LNCaP clone FGC (cell line): ENCODE measurements around the gene ARHGAP15.

Experiments used
- DNase-seq: peaks from one replicate; pipeline ENCODE4 v3.0.0-alpha.2; 2011; ENCODE audit warnings: low read depth
- H3K4me3 ChIP-seq: 2 replicates; pipeline ENCODE4 v1.5.1; 2011; ENCODE audit warnings: mild to moderate bottlenecking, low read depth, low read length, control low read depth
- TF ChIP-seq, protein P1 (sequence below): IDR thresholded peaks from 2 replicates; pipeline ENCODE4 v1.5.1; 2012; ENCODE audit warnings: mild to moderate bottlenecking; ENCODE audit not compliant: control insufficient read depth, insufficient read depth; ENCODE audit errors: extremely low read depth

ARHGAP15 gene

GRCh38 chr2:143284087-143284675 lies 155.0 kb downstream of the ARHGAP15 start:
- TF ChIP-seq, protein P1, sequence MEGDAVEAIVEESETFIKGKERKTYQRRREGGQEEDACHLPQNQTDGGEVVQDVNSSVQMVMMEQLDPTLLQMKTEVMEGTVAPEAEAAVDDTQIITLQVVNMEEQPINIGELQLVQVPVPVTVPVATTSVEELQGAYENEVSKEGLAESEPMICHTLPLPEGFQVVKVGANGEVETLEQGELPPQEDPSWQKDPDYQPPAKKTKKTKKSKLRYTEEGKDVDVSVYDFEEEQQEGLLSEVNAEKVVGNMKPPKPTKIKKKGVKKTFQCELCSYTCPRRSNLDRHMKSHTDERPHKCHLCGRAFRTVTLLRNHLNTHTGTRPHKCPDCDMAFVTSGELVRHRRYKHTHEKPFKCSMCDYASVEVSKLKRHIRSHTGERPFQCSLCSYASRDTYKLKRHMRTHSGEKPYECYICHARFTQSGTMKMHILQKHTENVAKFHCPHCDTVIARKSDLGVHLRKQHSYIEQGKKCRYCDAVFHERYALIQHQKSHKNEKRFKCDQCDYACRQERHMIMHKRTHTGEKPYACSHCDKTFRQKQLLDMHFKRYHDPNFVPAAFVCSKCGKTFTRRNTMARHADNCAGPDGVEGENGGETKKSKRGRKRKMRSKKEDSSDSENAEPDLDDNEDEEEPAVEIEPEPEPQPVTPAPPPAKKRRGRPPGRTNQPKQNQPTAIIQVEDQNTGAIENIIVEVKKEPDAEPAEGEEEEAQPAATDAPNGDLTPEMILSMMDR: peak; percentile 84
- DNase-seq: no peak

DNA sequence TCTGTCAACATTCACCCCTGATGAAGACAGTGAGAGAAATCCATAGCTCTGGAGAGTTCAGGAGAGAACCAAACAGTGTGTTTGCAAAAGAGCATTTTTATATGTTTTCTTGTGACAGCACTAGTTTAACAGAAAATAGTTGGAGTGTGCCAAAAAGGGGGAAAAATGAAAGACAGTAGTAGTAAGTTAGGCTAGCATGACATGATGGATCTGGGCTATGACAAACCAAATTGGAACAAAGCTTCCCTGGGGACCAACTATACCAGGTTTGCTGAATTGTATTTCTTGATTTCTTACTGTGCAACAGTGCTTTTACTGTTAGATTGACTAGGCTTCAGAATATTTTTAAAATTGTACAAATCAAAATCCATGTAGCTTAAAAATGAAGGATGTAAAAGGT lies 159.8 kb downstream of the ARHGAP15 start:
- no peak overlapping the region for H3K4me3 ChIP-seq
- TF ChIP-seq, protein P1: no peak
- no peak for DNase-seq

More at GRCh38 chr2:143284087-143284675, 155.0 kb downstream of the ARHGAP15 start:
- no peak overlapping the region for H3K4me3 ChIP-seq

DNA sequence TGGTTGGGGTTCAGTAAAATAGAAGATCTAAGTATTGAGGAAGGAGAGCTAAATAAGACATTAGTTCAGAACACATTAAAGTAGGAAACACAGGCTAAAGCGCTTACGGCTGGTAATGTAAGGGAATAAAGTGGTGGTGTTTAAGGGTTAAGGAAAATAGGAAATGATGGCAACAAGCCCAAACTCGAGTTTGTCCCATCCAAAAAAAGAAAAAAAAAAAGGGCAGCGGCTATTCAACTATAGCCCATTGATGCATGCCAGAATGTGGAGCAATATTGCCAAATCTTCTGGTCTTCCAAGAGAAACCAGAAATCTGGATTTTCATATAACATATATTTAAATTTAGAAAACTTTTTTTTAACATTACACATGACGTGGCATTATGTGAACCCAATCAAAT lies 161.0 kb downstream of the ARHGAP15 start:
- no peak overlapping the region for H3K4me3 ChIP-seq
- no peak for DNase-seq
- TF ChIP-seq, protein P1: no peak

GRCh38 chr2:143294068-143294467 lies 164.8 kb downstream of the ARHGAP15 start:
- no peak overlapping the region for H3K4me3 ChIP-seq
- TF ChIP-seq, protein P1: no peak
- no peak for DNase-seq

- no peak overlapping the region for H3K4me3 ChIP-seq
- TF ChIP-seq, protein P1: no peak
- no peak for DNase-seq
Observed at GRCh38 chr2:143296089-143296488, 166.9 kb downstream of the ARHGAP15 start.

DNA sequence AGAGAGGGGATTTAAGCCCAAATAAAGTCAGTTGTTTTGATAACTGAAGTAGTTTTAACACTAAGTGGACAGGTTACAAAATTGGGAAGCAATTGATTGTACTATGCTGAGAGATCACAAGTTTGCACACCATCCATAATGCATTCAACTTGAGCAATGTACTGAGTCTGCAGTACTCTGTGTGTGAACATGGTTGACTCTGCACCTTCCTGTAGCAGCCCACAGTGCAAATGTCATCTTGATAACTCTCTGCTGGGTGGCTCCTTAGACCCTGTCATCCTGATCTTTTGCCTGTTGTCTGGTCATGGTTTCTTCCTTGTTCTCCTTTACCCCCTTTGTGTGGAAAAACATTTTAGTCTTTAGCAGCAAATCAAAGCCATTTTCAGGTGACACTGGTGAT lies 168.0 kb downstream of the ARHGAP15 start:
- DNase-seq: no peak
- H3K4me3 ChIP-seq: no peak overlapping the region
- TF ChIP-seq, protein P1: no peak

DNA sequence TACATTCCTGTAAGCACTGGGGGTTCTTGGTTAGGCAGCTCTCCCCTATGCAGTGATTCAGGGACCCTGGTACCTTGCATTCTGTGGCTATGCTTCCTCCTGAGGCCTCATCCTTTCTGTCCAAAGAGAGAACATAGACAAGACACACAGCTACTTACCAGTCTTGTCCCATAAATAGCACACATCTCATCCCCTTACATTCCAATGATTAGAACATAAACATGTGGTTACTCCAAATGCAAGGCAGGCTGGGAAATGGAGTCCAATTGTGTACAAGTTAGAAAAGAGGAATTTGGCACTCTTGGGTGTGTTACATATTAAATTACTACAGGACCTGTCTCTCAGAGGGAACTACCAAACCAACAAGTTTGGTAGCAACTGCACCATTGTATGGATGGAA lies 171.3 kb downstream of the ARHGAP15 start:
- H3K4me3 ChIP-seq: no peak overlapping the region
- TF ChIP-seq, protein P1: no peak
- no peak for DNase-seq
